Endothelial cell (in vitro differentiated cells): ENCODE results near the gene LSM3. TPM values are rescaled to one million over a fixed set of nuclear protein-coding genes. Genes with fewer than 3 reads are reported as not detected.

ENCODE experiments used
- DNase-seq: peaks from one replicate; pipeline ENCODE4 v3.0.0; 2021; ENCODE audit warnings: low spot score
- H3K27ac Mint-ChIP-seq: one replicate; pipeline ENCODE4 v1.8.0; 2021; ENCODE audit warnings: mixed read lengths, inconsistent platforms; ENCODE audit not compliant: unreplicated experiment
- H3K27me3 Mint-ChIP-seq: one replicate; pipeline ENCODE4 v1.8.0; 2021; ENCODE audit warnings: mild to moderate bottlenecking, moderate library complexity, mixed read lengths, inconsistent platforms; ENCODE audit not compliant: unreplicated experiment
- H3K36me3 Mint-ChIP-seq: one replicate; pipeline ENCODE4 v1.8.0; 2021; ENCODE audit warnings: mild to moderate bottlenecking, low read depth, mixed read lengths, inconsistent platforms; ENCODE audit not compliant: unreplicated experiment
- H3K4me1 Mint-ChIP-seq: one replicate; pipeline ENCODE4 v1.8.0; 2021; ENCODE audit warnings: mild to moderate bottlenecking, mixed read lengths, inconsistent platforms; ENCODE audit not compliant: unreplicated experiment
- H3K4me3 Mint-ChIP-seq: one replicate; pipeline ENCODE4 v1.8.0; 2021; ENCODE audit warnings: mild to moderate bottlenecking, mixed read lengths, inconsistent platforms; ENCODE audit not compliant: unreplicated experiment
- H3K9me3 Mint-ChIP-seq: one replicate; pipeline ENCODE4 v1.8.0; 2021; ENCODE audit warnings: mixed read lengths, inconsistent platforms; ENCODE audit not compliant: unreplicated experiment
- total RNA-seq: library from RNA; stranded (reverse); fragmentation: NEBNext Ultra II Directional; extraction: Animal tissue kit (Norgen Biotek cat#: 25700); gene quantifications from one replicate; pipeline ENCODE4 v1.2.1, GENCODE V29; 2021; ENCODE audit not compliant: unreplicated experiment
- TF ChIP-seq, protein P1 (sequence below): fragments of 200-600 bp; sonication (generic); IDR thresholded peaks from one replicate; pipeline ENCODE4 v1.5.0; 2021; ENCODE audit warnings: antibody characterized with exemption; ENCODE audit not compliant: unreplicated experiment

The LSM3 gene
- total RNA-seq, 1 donor from 2014 or later, result 14.7 TPM

DNA sequence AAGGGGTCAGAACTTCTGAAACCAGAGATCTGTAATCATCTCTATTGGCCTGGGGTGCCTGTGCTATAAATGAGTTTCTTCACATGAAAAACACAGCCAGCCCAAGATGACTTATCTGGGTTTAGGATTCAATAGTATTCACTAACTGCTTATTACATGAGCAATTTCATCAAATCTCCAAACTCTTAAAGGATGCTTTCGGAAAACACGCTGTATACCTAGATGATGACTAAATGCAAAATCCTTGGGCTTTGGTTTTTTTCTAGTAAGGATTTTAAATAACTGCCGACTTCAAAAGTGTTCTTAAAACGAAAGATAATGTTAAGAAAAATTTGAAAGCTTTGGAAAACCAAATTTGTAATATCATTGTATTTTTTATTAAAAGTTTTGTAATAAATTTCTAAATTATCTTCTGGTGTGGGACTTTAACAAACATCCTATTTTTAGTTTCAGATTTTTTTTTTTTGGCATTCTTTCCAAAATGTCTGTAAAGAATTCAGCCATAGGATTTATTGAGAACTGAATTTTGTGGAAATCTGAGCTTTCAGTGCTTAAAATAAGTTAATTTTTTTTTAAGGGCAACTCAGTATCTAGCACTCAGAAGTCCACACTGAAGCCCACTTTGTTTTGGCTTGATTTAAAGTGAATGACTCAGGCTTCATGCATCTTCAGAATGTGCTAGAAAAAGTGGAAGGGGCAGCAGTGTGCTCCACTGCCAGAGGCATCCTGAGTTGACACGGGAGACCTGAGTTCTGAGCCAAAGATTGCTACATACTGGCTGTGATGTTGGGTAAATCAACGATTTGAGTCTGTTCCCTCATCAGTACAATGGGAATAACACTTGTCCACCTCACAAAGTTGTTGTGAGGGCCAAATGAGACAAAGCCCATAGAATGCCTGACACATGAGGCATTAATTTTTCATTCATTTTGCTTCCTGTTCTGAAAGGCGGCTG lies 35.1 kb upstream of the LSM3 start:
- H3K27ac Mint-ChIP-seq, result peak overlapping the region; percentile 100
- TF ChIP-seq, protein P1, sequence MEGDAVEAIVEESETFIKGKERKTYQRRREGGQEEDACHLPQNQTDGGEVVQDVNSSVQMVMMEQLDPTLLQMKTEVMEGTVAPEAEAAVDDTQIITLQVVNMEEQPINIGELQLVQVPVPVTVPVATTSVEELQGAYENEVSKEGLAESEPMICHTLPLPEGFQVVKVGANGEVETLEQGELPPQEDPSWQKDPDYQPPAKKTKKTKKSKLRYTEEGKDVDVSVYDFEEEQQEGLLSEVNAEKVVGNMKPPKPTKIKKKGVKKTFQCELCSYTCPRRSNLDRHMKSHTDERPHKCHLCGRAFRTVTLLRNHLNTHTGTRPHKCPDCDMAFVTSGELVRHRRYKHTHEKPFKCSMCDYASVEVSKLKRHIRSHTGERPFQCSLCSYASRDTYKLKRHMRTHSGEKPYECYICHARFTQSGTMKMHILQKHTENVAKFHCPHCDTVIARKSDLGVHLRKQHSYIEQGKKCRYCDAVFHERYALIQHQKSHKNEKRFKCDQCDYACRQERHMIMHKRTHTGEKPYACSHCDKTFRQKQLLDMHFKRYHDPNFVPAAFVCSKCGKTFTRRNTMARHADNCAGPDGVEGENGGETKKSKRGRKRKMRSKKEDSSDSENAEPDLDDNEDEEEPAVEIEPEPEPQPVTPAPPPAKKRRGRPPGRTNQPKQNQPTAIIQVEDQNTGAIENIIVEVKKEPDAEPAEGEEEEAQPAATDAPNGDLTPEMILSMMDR, result no peak
- H3K4me1 Mint-ChIP-seq, result peaks cover 10% of the 10 kb centered on the region
- no peak for DNase-seq
- H3K36me3 Mint-ChIP-seq, result peaks cover 56% of the 10 kb centered on the region
- H3K9me3 Mint-ChIP-seq, result no peaks in the 10 kb centered on the region
- peaks cover 2% of the 10 kb centered on the region for H3K27me3 Mint-ChIP-seq
- H3K4me3 Mint-ChIP-seq, result no peak overlapping the region

DNA sequence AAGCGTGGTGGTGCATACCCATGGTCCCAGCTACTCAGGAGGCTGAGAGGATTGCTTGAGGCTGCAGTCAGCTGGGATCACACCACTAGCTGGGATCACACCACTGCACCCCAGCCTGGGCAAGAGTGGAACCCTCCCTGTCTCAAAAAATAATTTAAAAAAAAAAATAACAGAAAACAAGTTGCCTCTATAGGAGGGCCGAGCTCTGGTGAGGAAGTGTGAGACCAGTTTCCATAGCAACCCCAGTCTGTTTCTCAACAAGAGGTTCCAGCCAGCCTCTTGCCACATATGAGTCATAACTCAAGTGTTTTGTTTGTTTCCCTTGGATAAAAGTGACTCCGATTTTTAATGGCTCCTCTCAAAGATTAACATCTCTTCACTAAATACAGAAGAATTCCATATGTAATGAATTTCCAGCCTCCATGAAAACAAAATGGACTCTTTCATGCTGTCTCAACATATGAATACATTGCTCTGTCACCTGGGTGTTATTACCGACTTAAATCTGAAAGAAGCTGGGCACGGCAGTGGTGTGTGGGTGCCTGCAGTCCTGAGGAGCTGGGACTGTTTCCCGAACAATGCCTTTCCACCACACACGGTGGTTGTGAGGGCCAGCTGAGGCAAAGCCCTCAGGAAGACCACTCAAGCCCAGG lies 34.1 kb upstream of the LSM3 start:
- H3K27ac Mint-ChIP-seq, result peak overlapping the region; percentile 100
- H3K4me3 Mint-ChIP-seq, result peak overlapping the region; percentile 67
- H3K36me3 Mint-ChIP-seq, result peaks cover 52% of the 10 kb centered on the region
- H3K4me1 Mint-ChIP-seq, result peaks cover 10% of the 10 kb centered on the region
- TF ChIP-seq, protein P1, result no peak
- H3K9me3 Mint-ChIP-seq, result no peaks in the 10 kb centered on the region
- H3K27me3 Mint-ChIP-seq, result peaks cover 2% of the 10 kb centered on the region
- peak; percentile 39 for DNase-seq

DNA sequence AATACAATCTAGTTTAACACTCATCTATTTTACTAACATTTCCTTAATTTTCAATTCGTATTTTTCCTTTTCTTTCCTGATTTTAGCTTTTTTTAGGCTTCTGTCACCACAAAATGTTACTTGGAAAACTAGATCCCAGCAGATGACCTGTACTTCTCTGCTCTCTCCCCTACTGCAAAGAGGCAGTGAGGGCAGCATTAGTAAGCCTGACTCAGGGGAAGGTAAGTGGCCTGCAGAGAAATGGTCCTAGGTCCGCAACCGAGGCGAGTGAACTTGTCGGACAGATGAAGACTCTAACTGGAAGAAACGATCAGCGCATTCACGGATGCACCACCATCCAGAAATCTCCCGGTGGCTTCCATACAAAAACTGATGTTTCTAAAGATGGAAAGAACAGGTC lies 33.4 kb upstream of the LSM3 start:
- H3K27me3 Mint-ChIP-seq, result peaks cover 2% of the 10 kb centered on the region
- TF ChIP-seq, protein P1, result no peak
- peaks cover 46% of the 10 kb centered on the region for H3K36me3 Mint-ChIP-seq
- H3K4me3 Mint-ChIP-seq, result peak overlapping the region; percentile 35
- DNase-seq, result no peak
- H3K9me3 Mint-ChIP-seq, result no peaks in the 10 kb centered on the region
- peaks cover 10% of the 10 kb centered on the region for H3K4me1 Mint-ChIP-seq
- peak overlapping the region; percentile 100 for H3K27ac Mint-ChIP-seq

DNA sequence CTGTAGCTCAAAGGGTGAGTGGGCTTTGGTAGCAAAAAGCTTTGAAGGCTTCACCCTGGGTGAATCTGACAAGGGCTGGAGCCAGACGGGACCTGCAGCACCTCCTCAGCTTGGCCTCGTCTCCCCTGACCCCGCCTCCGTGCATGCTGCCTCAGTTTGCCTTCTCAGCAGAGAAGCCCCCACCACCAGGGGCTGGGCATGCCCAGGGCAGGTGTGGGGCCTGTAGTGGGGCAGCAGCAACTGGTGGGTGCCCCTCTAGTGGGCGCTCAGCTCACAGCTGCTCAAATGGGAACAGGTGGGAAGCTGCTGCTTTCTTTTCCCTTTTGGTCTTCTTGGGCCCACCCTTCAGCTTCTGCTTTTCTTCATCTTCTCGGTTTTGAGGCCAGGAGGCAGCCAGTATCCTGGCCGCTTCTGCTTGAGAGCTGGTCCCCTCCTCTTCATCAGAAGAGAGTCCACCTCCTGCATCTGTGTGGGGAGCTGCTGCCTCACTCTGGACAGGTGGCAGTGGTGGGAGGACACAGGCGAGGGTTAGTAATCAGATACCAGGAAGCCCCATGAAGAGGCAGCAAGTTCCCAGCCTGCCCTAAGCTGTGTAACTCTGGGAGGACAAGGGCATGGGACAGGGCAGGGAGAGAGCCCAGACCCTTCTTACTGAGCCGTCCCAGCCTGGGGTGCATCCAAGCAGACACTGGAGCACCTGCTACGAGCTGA lies 32.8 kb upstream of the LSM3 start:
- no peaks in the 10 kb centered on the region for H3K9me3 Mint-ChIP-seq
- peak overlapping the region; percentile 100 for H3K27ac Mint-ChIP-seq
- H3K27me3 Mint-ChIP-seq, result peaks cover 3% of the 10 kb centered on the region
- H3K4me1 Mint-ChIP-seq, result peaks cover 10% of the 10 kb centered on the region
- TF ChIP-seq, protein P1, result no peak
- peaks cover 42% of the 10 kb centered on the region for H3K36me3 Mint-ChIP-seq
- no peak for DNase-seq
- no peak overlapping the region for H3K4me3 Mint-ChIP-seq
